ENCODE results near the gene ITGA8. TPM values are rescaled to one million over a fixed set of nuclear protein-coding genes. Genes with fewer than 3 reads are reported as not detected.
"Not testable (repeated sequence)": the region's sequence is repeated elsewhere in the genome, so short reads cannot be mapped to it uniquely, and the experiment has no call there.

The ITGA8 gene
- total RNA-seq, 1 donor from 2014 or later, result 0.20 TPM

DNA sequence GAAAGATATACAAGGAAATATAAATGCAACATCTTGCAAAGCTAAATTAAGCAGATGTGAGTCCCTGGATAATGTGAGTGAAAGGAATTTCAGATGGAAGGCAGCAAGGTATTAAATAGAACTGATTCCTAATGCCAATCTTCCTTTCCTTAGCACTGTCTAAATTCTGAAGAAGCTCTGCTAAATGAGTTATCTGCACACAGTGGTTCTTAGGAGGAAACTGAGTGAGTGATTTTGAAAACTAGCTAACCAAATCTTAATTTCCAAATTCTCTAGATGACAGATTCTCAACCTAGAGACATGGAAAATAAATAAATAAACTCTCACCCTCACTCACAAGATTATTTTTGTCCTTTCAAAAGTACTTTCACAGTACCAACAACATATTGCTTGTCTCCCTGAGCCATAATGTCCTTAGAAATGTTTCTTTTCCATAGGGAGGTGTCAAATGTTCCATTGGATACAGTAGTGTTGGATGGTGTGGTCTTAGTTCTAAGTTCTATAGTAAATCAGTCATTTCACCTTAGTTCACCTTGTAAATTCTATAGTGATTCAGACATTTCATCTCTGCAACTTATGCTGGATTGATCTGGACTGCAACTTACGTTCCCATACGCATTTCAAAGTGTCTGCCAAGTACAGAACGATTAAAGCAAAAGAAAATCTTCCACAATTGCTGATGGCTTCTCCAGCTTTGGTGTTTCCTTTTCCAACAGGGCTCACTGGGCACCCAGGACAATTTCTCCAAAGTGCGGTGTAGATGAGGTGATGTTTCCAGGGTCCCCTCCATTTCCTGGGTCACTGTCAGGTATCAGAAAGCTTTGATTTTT is 203.3 kb downstream of the ITGA8 start:
- no peak for DNase-seq (ENCODE audit: low spot score)
- ATAC-seq, result no peak

DNA sequence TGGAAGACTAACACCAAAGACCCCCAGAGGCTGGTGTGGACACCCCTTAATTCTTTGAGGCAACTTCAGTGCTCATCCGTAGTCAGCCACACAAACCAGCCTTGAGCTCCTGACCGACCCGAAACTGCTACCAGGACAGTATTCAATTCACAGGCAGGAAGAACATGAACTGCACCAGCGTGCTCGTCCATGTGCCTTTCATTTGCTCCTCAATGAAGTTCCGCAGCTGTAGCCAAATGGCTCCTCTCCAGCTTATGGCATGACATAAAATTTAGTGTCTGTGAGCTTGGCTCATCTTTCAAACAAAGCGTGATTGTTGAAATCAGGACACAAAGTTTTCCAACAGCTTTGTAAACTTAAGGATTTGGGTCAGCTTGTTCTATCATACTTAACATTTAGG is 204.5 kb downstream of the ITGA8 start:
- DNase-seq (ENCODE audit: low spot score) (no peak), ATAC-seq (no peak)

DNA sequence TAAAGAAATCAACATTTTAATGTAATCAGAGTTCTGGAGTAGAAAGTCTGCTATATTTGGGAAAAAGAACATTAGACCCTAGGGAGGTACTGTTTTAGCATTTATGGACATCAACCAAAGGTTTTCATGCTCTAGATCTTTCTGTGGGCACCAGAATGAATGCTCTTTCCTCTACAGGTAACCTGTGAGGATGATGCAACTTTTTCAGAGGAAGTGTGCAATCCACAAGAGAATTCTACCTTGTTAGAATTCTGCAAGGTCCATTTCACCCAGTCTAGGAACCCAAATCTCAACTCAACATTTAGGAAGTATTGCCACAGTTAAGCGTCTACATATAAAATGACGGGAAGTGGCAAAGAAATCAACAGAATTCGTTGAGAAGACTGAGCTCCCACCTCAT is 208.8 kb downstream of the ITGA8 start:
- no peak for ATAC-seq
- no peak for DNase-seq (ENCODE audit: low spot score)

DNA sequence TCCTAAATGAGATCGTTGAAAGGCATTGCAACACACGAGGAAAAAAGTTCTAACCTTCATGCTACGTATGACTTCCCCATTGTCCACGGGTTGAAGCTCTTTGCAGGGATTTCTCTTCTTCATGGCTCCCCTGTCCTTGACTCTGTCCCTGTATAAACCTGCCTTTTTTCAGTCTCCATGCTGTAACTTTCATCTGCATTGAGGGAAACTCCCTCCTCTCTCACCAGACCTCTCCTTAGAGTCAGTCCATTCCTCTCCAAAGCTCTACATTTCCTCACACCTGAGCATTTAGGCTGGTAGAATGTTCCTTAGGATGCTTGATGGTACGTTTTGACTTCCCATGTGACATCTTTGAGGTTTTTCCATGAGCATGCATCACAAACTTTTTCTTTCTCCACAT is 214.4 kb downstream of the ITGA8 start:
- no peak for ATAC-seq
- no peak for DNase-seq (ENCODE audit: low spot score)

DNA sequence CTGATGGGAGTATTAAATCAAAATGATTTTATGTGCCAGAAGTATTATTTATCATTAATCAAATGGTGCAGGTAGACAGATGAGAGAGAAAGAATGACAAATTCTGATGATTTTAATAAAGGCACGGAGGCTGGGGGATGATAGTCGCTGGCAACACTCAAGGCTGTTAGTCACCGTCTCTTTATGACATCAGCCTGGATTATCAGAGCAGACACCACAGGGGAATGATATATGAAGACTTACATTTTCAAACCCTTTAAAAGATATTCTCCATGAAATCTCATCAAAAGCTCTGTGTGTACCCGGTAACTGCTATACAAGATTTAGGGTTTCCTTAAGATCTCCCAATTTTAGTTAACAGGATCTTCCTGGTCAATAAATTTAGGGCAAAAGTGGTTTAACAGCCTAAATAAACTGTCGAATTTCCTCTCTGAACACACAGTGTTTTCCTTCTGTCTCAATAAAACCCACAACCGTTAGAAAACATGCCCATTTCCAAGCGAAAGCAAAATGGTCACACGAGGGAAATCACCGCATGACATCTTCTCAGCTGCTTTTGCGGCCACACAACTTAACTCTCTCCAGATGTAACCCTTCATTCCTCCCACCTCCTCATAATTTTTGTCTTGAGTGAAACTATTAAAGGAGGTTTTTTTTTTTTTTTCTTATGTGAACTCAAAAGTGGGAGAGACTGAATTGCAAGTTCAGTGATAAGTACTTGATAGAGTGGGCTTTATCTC is 215.5 kb downstream of the ITGA8 start:
- ATAC-seq (no peak), DNase-seq (ENCODE audit: low spot score) (no peak)

DNA sequence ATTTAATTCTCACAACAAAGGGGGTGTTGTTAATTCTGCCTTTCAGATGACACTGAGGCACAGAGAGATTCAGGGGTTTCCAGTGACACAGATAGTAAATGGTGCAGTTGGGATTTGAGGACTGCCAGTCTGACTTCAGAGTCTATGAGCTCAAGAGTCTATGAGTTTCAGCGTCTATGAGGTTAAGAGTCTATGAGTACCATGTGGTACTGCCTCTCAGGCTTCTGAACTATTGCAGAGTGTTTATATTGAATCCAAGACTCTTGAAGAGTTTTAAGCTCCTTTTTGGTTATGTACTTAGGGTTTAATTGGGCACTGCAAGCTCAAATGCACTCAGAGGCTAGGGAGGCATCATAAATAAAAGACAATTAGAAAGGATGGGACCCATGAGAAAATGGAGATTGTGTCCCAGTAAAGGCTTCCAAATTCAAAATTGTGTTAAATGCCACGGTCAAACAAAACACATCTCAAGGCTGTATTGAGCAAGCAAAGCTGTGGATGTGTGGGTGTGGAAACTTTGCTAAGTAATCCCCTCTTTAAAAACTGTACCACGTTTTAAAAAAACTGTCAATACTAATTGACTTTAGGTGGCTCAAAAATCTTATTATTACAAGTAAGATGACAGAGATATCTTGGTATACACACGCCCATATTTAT is 224.7 kb downstream of the ITGA8 start:
- DNase-seq (ENCODE audit: low spot score), result no peak
- ATAC-seq, result no peak

DNA sequence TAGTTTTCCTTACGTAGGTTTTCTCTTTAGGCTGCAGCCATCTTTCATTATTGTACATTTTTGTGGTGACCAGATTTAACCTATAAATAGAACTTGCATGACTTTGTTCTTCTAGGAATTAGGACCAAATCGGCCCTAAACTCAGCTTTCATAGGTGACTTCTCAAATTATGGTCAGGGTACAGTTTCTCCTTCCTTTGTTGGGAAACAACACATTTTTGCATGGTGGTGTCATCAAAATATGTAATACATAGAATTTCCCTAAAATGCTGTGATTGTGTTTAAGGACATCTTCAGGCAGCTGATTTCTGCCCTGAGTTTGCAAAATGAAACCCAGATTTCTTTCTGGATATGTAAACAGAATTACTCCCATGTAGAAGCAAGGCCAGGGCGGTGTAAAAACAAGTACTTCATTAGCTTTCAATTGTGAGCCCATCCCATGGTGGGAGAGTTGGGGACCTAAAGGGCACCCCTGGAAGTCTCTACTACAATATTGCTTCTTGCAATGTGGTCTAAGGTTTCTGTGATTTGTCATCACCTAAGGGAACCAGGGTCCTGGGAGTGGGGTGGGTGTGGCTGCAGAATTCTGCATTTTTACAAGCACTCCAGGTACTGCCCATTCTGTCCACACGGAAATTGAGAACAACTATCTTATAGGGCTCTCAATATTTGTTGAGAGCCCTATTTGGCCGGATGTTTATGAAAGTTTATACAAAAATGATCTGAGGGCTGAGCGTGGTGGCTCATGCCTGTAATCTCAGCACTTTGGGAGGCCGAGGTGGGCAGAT is 227.7 kb downstream of the ITGA8 start:
- ATAC-seq (no peak), DNase-seq (ENCODE audit: low spot score) (no peak)

DNA sequence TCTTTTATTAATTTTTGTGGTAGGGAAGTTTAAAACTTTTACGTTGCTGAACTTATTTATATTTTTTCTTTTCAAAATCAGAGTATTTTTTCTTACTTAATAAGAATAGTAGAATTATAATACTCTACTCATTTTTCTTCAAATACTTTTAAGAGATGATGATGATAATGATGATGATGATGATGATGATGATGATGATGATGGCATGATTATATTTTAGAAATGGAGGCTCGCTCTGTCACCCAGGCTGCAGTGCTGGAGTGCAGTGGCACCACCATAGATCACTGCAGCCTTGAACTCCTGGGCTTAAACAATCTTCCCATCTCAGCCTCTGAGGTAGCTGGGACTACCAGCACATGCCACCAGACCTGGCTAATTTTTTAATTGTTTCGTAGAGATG is 230.3 kb downstream of the ITGA8 start:
- DNase-seq (ENCODE audit: low spot score) (no peak), ATAC-seq (no peak)

DNA sequence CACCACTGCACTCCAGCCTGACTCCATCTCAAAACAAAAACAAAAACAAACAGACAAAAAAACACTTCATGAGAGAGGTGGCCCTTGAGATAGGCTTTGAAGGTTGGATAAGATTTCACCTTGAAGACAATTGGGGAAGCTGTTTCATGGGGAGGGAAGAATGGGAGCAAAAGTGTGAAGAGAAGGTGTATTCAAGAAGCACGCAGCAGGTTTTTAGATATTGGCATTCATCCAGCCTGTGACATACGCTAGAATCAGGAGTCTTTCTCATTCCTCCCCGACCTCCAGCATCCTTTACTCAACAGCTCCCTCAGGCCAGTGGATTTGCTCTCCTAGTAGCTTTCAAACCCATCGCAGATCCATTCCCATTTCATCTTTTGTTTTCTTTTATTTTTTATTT is 232.3 kb downstream of the ITGA8 start:
- DNase-seq (ENCODE audit: low spot score) (no peak), ATAC-seq (no peak)

DNA sequence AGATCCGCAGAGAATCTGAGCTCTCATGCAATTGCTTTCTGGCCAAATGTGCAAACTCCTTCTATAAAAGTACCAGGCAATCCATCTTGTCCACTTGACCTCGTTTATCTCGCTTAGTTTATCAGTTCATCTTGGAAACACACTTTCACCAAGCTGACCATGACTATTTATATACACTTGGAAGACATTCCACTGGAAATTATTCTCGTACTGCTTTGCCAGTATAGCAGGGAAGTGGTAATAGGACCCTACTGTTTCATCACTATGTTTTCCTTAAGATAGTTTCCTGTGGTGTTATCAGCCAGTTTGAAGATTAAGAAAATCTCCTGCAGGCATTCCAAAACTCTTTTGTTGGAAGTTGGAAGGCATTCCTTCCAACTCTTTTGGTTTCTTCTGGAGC is 233.3 kb downstream of the ITGA8 start:
- no peak for DNase-seq (ENCODE audit: low spot score)
- no peak for ATAC-seq

DNA sequence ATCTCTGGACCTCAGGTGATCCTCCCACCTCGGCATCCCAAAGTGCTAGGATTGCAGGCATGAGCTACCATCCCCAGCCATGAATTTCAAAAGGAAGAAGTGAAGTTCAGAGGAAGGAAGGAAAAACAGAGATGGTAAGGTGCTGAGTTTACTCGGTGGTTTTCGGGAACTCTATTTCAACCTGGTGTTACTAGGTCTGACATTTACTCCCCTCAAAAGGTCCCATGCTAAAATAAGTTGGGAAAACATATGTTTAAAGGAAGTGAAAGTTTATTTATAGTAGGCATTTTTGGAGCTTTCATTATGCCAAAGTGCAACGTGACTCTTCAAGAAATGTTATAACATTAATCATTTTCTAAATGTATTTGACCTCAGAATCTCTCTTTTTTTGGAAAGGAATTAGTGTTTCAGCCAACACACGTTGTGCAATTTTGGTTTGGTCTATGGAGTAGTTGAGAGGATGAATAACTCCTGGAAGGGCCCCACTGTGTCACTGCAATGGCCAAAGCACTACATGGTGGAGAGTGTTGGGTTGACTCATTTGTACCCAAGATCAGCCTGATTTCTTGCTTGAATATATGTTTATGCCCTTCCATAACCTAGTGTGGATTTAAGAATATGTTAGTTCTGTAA is 233.9 kb downstream of the ITGA8 start:
- ATAC-seq (no peak), DNase-seq (ENCODE audit: low spot score) (no peak)

DNA sequence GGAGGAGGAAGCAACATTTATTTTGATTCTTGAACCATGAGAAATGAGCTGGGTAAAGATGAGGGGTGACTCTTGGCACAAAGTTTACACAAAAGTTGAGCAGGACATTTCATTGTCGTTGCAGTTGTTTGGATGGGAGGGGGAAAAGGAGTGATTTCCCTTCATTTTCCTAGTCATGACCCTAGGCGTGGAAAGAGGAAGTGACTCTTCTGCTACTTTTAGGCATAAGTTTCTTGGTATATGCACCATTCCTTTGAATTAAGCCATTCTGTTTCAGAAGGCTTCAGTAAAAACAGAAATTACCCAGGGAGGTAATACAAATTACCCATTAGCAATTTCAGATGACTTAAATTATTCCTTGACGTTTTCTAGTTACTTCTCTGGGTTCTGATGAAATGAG is 234.7 kb downstream of the ITGA8 start:
- DNase-seq (ENCODE audit: low spot score) (no peak), ATAC-seq (no peak)

DNA sequence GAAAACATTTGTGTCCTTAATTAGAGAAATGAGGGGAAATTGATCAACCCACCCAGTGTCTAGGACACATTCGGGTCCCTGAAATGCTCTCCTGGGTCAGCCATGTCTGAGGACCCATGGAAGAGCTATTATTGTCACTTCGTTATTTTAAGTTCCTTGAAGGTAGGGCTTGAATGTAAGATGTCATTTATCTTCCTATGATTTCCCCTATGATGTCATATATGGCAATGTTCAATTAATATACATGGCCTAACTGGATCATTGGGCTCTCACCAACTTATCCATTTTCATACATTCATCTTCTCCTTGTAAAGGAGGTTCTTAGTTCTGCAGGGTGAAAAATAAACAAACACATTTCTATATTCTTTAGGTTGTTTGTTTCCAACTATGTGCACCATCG is 235.6 kb downstream of the ITGA8 start:
- ATAC-seq, result no peak

DNA sequence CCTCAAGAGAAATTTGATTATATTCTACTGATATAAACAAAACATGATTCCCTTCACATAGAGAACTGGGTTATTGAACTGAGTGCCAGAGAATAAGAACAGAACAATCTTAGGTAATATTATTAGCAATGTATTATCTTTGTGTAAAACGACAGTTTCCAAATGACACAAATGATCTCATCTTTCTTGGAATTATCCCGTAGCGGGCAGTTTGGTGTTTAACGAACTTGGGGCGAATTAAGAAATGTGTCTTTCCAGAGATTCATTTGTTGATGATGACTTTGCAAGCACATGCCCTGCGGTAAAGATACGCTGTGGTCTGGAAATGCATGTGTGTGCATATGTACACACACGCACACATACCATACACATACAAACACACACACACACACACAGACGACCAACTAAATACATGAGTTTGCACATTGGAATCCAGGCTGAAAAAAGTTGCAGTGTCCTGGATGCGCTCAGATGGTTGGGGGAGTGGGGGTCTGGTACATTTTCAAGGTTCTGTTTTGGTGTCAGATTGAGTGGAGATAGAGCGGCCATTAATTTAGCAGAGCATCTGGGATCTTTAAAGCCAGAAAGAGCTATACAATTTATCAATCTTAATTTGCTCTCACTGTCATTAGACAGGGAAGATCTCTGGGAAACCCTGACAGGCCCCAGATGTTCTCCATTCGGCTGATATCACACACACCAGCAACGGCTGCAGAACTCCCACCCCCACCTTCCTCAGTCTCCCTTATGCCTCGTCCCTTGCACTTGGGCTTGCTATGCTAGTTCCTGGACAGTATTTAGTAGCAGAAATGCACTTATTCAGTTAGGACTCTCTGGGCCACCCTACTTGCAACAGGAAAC is 236.3 kb downstream of the ITGA8 start:
- ATAC-seq (no peak), DNase-seq (ENCODE audit: low spot score) (no peak)

More for the DNA sequence above, 235.6 kb downstream of the ITGA8 start:
- no peak for DNase-seq (ENCODE audit: low spot score)

DNA sequence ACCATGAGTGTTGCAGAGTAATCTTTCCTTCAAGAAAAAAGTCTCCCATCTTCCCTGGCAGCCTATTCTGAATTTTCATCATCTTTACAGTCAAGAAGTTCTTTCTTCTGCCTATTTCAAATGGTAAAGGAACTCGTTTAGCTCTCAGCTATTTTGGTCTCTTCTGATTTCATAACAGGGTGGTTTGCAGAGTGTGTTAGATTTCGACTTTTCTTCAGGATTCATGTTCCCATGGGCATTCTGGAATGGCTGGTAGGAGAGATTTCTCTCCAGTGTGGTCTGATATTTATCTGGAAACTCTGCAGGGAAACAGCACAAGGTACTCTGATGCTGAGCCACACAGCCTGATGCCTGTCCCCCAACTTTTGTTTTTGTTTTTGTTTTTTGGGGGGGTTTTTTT is 237.6 kb downstream of the ITGA8 start:
- DNase-seq (ENCODE audit: low spot score), result no peak
- ATAC-seq, result no peak

DNA sequence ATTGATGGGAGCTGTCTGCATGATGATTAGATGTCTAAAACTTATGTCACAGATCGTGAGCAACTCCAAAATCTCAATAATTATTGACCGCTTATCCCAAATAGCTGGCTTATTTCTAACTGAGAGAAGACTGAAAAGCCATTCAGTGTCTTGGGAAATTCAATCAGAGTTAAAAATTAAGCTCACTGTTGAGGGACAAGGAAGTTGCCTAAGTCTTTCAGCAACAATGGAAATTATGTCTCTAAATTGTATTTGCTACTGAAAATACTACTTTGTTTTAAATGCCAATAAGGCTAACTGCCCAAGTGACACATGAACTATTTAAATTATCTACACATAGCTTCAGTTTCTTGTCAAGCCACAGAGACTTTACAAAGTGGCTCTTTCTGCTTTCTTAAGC is 240.8 kb downstream of the ITGA8 start:
- DNase-seq (ENCODE audit: low spot score) (no peak), ATAC-seq (no peak)

DNA sequence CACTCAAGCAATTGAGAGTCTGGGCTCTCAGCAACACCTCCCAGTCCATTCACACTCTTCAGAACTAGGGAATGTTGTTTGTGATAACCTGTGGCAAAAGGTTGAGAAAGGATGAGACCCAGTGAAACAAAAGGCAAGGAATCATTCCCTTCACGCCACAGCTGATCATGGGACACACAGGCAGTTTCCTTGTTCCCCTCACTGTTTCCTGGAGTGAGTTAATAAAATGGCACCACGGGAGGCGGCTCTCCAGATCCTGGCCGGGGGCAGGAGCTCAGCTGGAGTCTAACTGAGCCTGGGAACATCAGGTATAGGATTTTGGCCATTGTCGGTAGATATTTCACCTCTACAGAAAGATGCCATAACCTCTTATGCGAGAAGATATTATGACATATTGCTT is 241.3 kb downstream of the ITGA8 start:
- ATAC-seq (no peak), DNase-seq (ENCODE audit: low spot score) (no peak)

DNA sequence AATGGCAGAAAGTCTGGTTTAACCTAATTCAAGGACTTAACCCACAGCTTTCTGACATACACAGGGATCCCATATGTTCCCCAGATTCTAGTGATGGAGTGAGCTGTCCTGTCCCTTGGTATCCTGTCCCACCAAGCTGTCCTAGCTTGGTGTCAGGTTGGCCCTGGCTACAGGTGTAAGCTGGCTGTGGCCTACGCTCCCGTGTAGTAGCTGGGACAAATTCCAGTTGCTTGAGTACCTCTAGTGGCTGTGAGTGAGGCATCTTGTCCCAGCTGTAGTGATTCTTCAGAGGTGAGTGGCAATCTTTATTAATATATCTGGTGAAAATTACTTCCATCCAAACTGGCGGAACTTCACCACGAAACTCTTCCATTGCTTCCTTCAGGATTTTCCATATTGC is 243.4 kb downstream of the ITGA8 start:
- DNase-seq (ENCODE audit: low spot score) (no peak), ATAC-seq (no peak)

DNA sequence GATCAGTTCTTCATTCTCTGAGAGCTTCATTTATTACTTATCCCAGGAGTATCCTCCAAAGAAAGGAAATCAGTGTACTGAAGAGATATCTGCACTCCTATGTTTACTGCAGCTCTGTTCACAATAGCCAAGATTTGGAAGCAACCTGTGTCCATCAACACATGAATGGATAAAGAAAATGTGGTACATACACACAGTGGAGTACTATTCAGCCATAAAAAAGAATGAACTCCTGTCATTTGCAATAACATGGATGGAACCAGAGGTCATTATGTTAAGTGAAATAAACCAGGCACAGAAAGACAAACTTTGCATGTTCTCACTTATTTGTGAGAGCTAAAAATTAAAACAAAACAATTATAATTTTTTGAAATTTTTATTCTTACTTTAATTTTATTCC is 244.3 kb downstream of the ITGA8 start:
- DNase-seq (ENCODE audit: low spot score); ATAC-seq: not testable (repeated sequence)

DNA sequence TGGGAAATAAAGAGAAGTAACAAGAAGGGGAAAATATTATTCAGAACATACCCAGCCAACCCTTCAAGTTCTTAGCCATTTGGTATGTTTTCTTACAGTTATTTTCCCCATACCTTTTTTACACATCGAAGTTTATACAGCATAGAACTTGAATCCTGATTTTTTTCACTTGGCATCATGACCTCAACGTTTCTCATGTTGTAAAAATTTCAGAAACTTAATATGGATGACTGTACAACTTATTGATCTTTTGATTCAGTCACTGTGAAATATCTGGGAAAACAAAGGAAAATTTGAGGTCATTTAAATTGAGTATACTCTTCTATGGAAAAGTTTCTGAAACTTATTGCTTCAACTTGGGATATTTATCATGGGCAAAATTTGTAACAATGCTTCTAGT is 245.1 kb downstream of the ITGA8 start:
- DNase-seq (ENCODE audit: low spot score), result no peak
- ATAC-seq, result no peak
